Skeletal muscle tissue (tissue), 4 donors: ENCODE results near the gene SNX11. TPM values are rescaled to one million over a fixed set of nuclear protein-coding genes. Genes with fewer than 3 reads are reported as not detected.

Experiments used
- H3K27ac ChIP-seq: one replicate; pipeline ENCODE4 v1.7.0; 2013; ENCODE audit warnings: mild to moderate bottlenecking, low read depth, low read length, inconsistent platforms
- H3K27me3 ChIP-seq, 3 donors: one replicate each; pipeline ENCODE4 v1.7.0; 2013; ENCODE audit warnings: low read length in 3 of 3; ENCODE audit not compliant: control insufficient read depth in 3 of 3, insufficient read depth in 3 of 3
- H3K36me3 ChIP-seq, 3 donors: one replicate each; pipeline ENCODE4 v1.7.0; 2013; ENCODE audit warnings: low read length in 3 of 3; ENCODE audit not compliant: control insufficient read depth in 3 of 3, insufficient read depth in 3 of 3
- H3K4me1 ChIP-seq, 3 donors: one replicate each; pipeline ENCODE4 v1.7.0; 2013; ENCODE audit warnings: low read length in 3 of 3, mild to moderate bottlenecking in 3 of 3; ENCODE audit not compliant: control insufficient read depth in 3 of 3, insufficient read depth in 3 of 3
- H3K4me3 ChIP-seq, 3 donors: one replicate each; pipeline ENCODE4 v1.7.0; 2013; ENCODE audit warnings: low read length in 3 of 3
- H3K9ac ChIP-seq, 3 donors: one replicate each; pipeline ENCODE4 v1.7.0; 2013; ENCODE audit warnings: low read length in 3 of 3, mild to moderate bottlenecking in 3 of 3, moderate library complexity in 2 of 3, low read depth in 1 of 3
- H3K9me3 ChIP-seq, 3 donors: one replicate each; pipeline ENCODE4 v1.7.0; 2013; ENCODE audit warnings: low read length in 3 of 3; ENCODE audit not compliant: control insufficient read depth in 3 of 3
- total RNA-seq: library from RNA; depleted of rRNA; stranded (reverse); fragments of >200 nt; gene quantifications from one replicate; pipeline ENCODE4 v1.2.3, GENCODE V29; 2014
- donor health status: Osteomylitis.

SNX11 gene
- total RNA-seq, 1 donor from 2014 or later: 7.3 TPM

DNA sequence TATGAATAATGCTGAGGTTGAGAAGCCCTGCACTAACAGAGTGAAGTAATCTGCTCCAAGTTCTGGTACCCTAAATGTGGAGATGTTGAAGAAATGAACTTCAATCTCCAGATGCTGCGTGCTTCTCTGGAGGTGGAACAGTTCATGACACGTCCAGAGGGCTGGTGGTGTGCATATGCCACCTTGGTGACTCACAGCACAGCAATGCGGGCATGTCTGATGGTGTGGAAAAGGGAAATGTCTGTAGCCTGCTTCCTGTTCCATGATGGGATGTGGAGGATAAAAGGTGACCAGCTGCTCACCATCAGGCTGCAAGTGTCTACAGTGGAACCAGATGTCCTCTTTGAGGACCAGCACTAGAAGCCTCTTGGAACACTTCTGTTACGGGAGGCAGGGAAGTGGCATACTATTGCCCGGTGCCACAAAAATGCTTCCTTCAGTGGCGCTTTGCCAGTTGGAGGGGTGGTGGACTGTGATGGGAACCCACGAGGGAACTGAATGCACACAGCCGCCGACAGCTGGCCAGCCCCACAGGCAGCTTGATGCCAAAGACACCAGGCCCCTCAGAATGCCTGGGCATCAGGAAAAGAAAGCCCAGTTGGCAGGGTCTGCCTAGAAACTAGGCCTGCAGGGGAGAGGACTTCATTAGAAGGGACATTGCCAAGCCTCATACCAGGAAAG lies 19.9 kb downstream of the SNX11 start:
- peaks cover 7 to 22% (median 8%) of the 10 kb centered on the region in 3 donors for H3K36me3 ChIP-seq
- no peak overlapping the region for H3K4me3 ChIP-seq
- H3K27me3 ChIP-seq: no peaks in the 10 kb centered on the region

GRCh38 chr17:48128400-48128799 lies 20.8 kb downstream of the SNX11 start:
- no peak overlapping the region for H3K9ac ChIP-seq
- H3K36me3 ChIP-seq: peaks cover 0 to 14% (median 2%) of the 10 kb centered on the region in 3 donors
- no peaks in the 10 kb centered on the region for H3K27me3 ChIP-seq
- H3K9me3 ChIP-seq: no peaks in the 10 kb centered on the region
- no peak overlapping the region for H3K4me3 ChIP-seq
- H3K27ac ChIP-seq: no peak overlapping the region
- H3K4me1 ChIP-seq: no peaks in the 10 kb centered on the region

More for the DNA sequence above, 19.9 kb downstream of the SNX11 start:
- Histone ChIP-seq H3K9me3 (no peaks in the 10 kb centered on the region), H3K4me1 (no peaks in the 10 kb centered on the region), H3K9ac (no peak overlapping the region), H3K27ac (no peak overlapping the region)

GRCh38 chr17:48129981-48130380 lies 22.4 kb downstream of the SNX11 start:
- Histone ChIP-seq H3K36me3 (peaks cover 0 to 9% (median 2%) of the 10 kb centered on the region in 3 donors), H3K9ac (no peak overlapping the region), H3K4me1 (no peaks in the 10 kb centered on the region), H3K27ac (no peak overlapping the region), H3K4me3 (no peak overlapping the region), H3K9me3 (no peaks in the 10 kb centered on the region), H3K27me3 (no peaks in the 10 kb centered on the region)

DNA sequence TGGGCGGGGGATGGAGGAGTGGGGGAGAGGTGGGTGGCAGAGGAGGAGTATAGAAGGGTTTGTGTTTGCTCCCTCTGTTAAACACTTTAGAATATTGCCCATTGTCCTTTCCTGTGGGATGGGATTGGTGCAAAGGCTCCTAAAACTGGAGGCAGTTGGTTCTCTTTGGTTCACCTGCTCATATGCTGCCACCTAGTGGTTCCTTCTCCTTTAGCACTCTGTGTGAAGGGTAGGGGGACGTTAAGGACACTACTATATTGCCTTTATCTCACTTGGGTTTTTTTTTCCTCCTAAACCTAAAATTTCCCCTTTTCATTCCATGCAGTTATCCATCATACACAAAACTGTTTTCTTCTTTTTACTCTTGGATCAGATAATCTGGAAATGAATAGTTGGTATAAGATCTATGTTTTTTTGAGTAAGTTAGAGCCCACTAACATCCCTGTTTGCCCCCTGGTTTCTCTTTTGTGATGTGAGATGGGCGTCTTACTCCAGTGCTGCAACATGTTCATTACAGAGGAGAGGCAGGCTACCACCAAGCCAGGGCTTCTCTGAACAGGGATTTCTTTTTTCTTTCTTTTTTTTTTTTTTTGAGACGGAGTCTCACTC lies 23.8 kb downstream of the SNX11 start:
- Histone ChIP-seq H3K4me1 (no peaks in the 10 kb centered on the region), H3K27me3 (no peaks in the 10 kb centered on the region), H3K9me3 (no peaks in the 10 kb centered on the region), H3K27ac (no peak overlapping the region), H3K9ac (no peak overlapping the region), H3K4me3 (no peak overlapping the region), H3K36me3 (peaks cover 0 to 2% (median 0%) of the 10 kb centered on the region in 3 donors)

GRCh38 chr17:48132385-48132784 lies 24.8 kb downstream of the SNX11 start:
- no peaks in the 10 kb centered on the region for H3K4me1 ChIP-seq
- H3K27me3 ChIP-seq: no peaks in the 10 kb centered on the region
- H3K36me3 ChIP-seq: no peaks in the 10 kb centered on the region
- H3K9me3 ChIP-seq: no peaks in the 10 kb centered on the region
- H3K27ac ChIP-seq: no peak overlapping the region
- no peak overlapping the region for H3K9ac ChIP-seq
- no peak overlapping the region for H3K4me3 ChIP-seq

GRCh38 chr17:48134912-48135480 lies 27.4 kb downstream of the SNX11 start:
- Histone ChIP-seq H3K27me3 (no peaks in the 10 kb centered on the region), H3K9me3 (no peaks in the 10 kb centered on the region), H3K4me3 (no peak overlapping the region), H3K36me3 (no peaks in the 10 kb centered on the region), H3K4me1 (no peaks in the 10 kb centered on the region), H3K27ac (no peak overlapping the region), H3K9ac (no peak overlapping the region)

DNA sequence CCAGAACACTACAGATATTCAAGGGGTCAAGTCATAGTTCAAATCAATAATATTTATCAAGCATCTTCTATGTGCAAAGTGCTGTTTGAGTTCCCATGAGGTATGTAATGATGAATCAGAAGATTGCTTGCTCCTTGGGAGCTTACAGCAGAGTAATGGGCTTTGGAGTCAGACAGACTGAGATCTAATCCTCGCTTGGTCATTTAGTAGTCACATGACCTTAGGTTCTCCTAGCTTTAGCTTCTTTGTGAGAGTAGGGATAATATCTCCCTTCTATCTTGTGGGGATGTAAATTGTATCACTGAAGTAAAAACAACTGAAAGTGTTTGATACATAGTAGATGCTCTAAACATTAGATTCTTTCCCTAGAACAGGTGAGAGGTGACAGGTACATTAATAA lies 30.1 kb downstream of the SNX11 start:
- Histone ChIP-seq H3K36me3 (no peaks in the 10 kb centered on the region), H3K9ac (no peak overlapping the region), H3K27me3 (peaks cover 0 to 11% (median 5%) of the 10 kb centered on the region in 3 donors), H3K9me3 (no peaks in the 10 kb centered on the region), H3K27ac (no peak overlapping the region), H3K4me3 (no peak overlapping the region), H3K4me1 (no peaks in the 10 kb centered on the region)

- no peak overlapping the region for H3K9ac ChIP-seq
- H3K36me3 ChIP-seq: no peaks in the 10 kb centered on the region
- H3K4me3 ChIP-seq: no peak overlapping the region
- no peak overlapping the region for H3K27ac ChIP-seq
- H3K27me3 ChIP-seq: peaks cover 5 to 21% (median 18%) of the 10 kb centered on the region in 3 donors
- H3K4me1 ChIP-seq: no peaks in the 10 kb centered on the region
- H3K9me3 ChIP-seq: no peaks in the 10 kb centered on the region
Measured at GRCh38 chr17:48139944-48140343, 32.4 kb downstream of the SNX11 start.

GRCh38 chr17:48143629-48144028 lies 36.1 kb downstream of the SNX11 start:
- Histone ChIP-seq H3K4me1 (no peaks in the 10 kb centered on the region), H3K27ac (no peak overlapping the region), H3K36me3 (no peaks in the 10 kb centered on the region), H3K9ac (no peak overlapping the region), H3K4me3 (no peak overlapping the region), H3K27me3 (peaks cover 15 to 37% (median 29%) of the 10 kb centered on the region in 3 donors), H3K9me3 (no peaks in the 10 kb centered on the region)

GRCh38 chr17:48144231-48144630 lies 36.7 kb downstream of the SNX11 start:
- Histone ChIP-seq H3K9ac (no peak overlapping the region), H3K36me3 (no peaks in the 10 kb centered on the region), H3K4me3 (no peak overlapping the region), H3K27ac (no peak overlapping the region), H3K27me3 (peaks cover 20 to 40% (median 35%) of the 10 kb centered on the region in 3 donors), H3K4me1 (no peaks in the 10 kb centered on the region), H3K9me3 (no peaks in the 10 kb centered on the region)
